SU-DHL-6 (cell line): ENCODE data around the gene STXBP5L.

Experiments
- CTCF ChIP-seq: fragments of 200-600 bp; sonication (generic); IDR thresholded peaks from one replicate; pipeline ENCODE4 v1.5.1; 2017; ENCODE audit warnings: antibody characterized with exemption, mild to moderate bottlenecking, low read length, moderate library complexity; ENCODE audit not compliant: insufficient read depth, poor library complexity, severe bottlenecking
- EZH2phosphoT487 ChIP-seq: fragments of 200-600 bp; sonication (generic), shearing (Covaris generic); conservative IDR thresholded peaks from 2 replicates; pipeline ENCODE4 v1.6.1; 2018; ENCODE audit warnings: mild to moderate bottlenecking, antibody characterized with exemption, low read length, moderate library complexity, mixed read lengths

GRCh38 chr3:121414924-121415323 is 506.9 kb downstream of the STXBP5L start:
- TF ChIP-seq CTCF (no peak), EZH2phosphoT487 (no peak)
